NOMO-1 treated with DMSO at 0.1 percent for 48 hours (cell line): ENCODE data around the gene AEBP1.

ENCODE experiments used
- DNase-seq: peaks from one replicate; lab custom pipeline; 2025; ENCODE audit not compliant: unreplicated experiment; lab: John Stamatoyannopoulos, UW

AEBP1 gene

GRCh38 chr7:44140341-44140740, 36.2 kb downstream of the AEBP1 start:
- no peak for DNase-seq

- DNase-seq = no peak
Observed at GRCh38 chr7:44141221-44141850, 37.2 kb downstream of the AEBP1 start, which contains the start of gene MYL7. Gene MYL7, minus strand, starts transcription at chr7:44141332. Its CDS starts 27 bp downstream, at chr7:44141305.

GRCh38 chr7:44142028-44142427, 37.9 kb downstream of the AEBP1 start:
- no peak for DNase-seq

- no peak for DNase-seq
Observed at GRCh38 chr7:44143646-44144250, 39.6 kb downstream of the AEBP1 start.

- DNase-seq = no peak
Observed at GRCh38 chr7:44144426-44144967, 40.4 kb downstream of the AEBP1 start.

- no peak for DNase-seq
Observed at GRCh38 chr7:44144968-44145478, 40.9 kb downstream of the AEBP1 start.

GRCh38 chr7:44145479-44145968, 41.4 kb downstream of the AEBP1 start:
- no peak for DNase-seq

- no peak for DNase-seq
Observed at GRCh38 chr7:44145969-44146911, 42.1 kb downstream of the AEBP1 start.

- DNase-seq = no peak
Observed at GRCh38 chr7:44147026-44147991, 43.2 kb downstream of the AEBP1 start.

- DNase-seq = no peak
Observed at GRCh38 chr7:44148166-44148565, 44.0 kb downstream of the AEBP1 start.

GRCh38 chr7:44148961-44149536, 44.9 kb downstream of the AEBP1 start:
- no peak for DNase-seq

- DNase-seq = no peak
Observed at GRCh38 chr7:44149571-44150465, 45.7 kb downstream of the AEBP1 start.

GRCh38 chr7:44150466-44150832, 46.3 kb downstream of the AEBP1 start:
- DNase-seq = no peak

- DNase-seq = no peak
Observed at GRCh38 chr7:44150966-44151941, 47.1 kb downstream of the AEBP1 start.

GRCh38 chr7:44151956-44152355, 47.8 kb downstream of the AEBP1 start:
- no peak for DNase-seq

- no peak for DNase-seq
Observed at GRCh38 chr7:44152971-44153947, 49.1 kb downstream of the AEBP1 start.
